ENCODE measurements around the gene RNASE13. TPM values are rescaled to one million over a fixed set of nuclear protein-coding genes. Genes with fewer than 3 reads are reported as not detected.
A peak's percentile ranks its signal among the peaks of the same experiment; 100 is the strongest.

RNASE13 gene
- total RNA-seq, 1 experiment from 2014 or later: not detected

DNA sequence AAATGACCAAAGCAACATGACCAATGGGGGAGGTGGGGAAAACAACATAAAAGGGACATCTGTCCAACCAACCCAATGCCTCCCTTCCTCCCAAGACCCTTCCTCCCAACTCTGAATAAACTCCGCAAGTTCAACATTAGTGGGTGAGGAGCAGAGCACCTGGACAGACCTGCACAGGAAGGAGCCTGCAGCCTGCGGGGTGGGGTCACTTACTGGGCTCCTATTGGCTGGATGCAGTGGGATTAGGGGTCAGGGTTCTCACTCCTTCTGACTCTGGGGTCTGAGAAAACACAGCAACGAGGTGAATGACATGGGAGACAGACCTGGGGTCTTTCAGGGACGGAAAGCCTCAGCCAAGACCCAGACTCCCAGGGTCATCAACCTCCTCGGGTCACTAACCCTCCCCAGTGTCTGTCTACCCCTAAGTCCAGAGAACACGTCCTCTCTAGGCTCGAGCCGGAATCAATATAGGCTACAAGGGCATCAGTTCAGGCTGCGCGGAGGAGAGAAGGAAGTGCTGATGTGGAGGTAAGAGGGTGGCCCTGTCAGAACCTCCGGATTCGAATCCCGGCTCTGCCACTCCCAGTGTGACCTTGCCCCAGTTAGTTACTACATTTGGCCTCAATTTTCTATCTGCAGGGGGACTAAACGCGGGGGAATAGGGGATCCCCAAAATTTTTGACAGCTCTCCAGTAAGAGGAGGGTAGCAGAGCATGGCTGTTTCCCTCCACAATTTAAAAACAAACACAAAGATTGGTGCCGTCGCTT is 10.6 kb downstream of the RNASE13 start:
- in situ Hi-C loops (cut with HindIII; ENCODE audit: low pct_unique_long_range_greater_than_20kb, low sequenced_read_pairs) (no loop called here), intact Hi-C loops (cut with micrococcal nuclease; ENCODE audit: unreplicated experiment) (no loop called here)
- POLR2A ChIA-PET: no interaction called here
- Histone ChIP-seq H3K27me3 (ENCODE audit: control insufficient read depth, insufficient read depth, low read length) (peaks cover 2% of the 10 kb centered on the region; the same call in 1 of the 2 replicates), H3K4me3 (ENCODE audit: low read depth in 2 of 2, low read length in 2 of 2) (no peak overlapping the region; a peak in 1 of 4 replicates), H3K36me3 (ENCODE audit: control insufficient read depth, insufficient read depth, low read length) (no peaks in the 10 kb centered on the region), H3K4me1 (ENCODE audit: control insufficient read depth, insufficient read depth, low read length) (no peaks in the 10 kb centered on the region; the same call in 1 of the 2 replicates), H3K27ac (ENCODE audit: low read length) (no peak overlapping the region), H3K9me3 (ENCODE audit: control insufficient read depth, insufficient read depth, low read depth, low read length) (no peaks in the 10 kb centered on the region)
- peak; percentile 53; the same call in 1 of the 2 replicates for ATAC-seq
- TF ChIP-seq TCF7L2 (IDR thresholded peaks at IDR 0.05; ENCODE audit: low read depth, low read length) (no peak), CTCF (IDR thresholded peaks at IDR 0.05) (no peak), POLR2AphosphoS5 (IDR thresholded peaks at IDR 0.05; ENCODE audit: low read depth, low read length) (no peak), SIN3A (IDR thresholded peaks at IDR 0.05; ENCODE audit: borderline replicate concordance, insufficient read depth, low read depth, low read length) (no peak), REST (IDR thresholded peaks at IDR 0.05; ENCODE audit: insufficient read depth in 1 of 2, low read depth in 2 of 2, low read length in 1 of 2) (no peak)
- no TSS peak for BruUV-seq (replicated peaks)
- CTCF ChIA-PET: no interaction called here
- DNase-seq (ENCODE audit: low read depth, low spot score): no peak

DNA sequence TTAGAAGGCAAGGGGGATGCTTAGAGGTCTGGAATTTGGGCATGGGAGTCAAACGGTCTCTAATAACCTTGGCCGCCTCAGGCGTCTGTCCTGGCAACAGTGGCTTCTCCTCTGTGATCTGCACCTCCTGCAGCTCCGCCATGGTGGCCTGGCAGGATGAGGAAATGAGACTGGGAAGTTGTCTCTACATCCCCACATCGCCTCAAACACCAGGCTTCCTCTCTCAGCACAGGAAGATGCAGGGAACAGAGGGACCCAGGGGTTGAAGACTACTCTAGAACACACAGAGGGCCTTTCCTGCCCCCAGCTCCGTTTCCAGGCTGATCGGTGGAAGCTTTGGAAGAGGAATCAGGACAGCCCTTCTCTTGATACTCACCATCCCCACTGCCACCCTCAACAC is 11.4 kb downstream of the RNASE13 start:
- CTCF ChIA-PET: interaction anchor here (0.6 kb wide), 1 partner anchor 54 kb away, joined by 4 read pairs; no protein-coding TSS in a partner anchor
- H3K9me3 ChIP-seq (ENCODE audit: control insufficient read depth, insufficient read depth, low read depth, low read length): no peaks in the 10 kb centered on the region
- no peak overlapping the region for H3K4me3 ChIP-seq (ENCODE audit: low read depth in 2 of 2, low read length in 2 of 2)
- DNase-seq (ENCODE audit: low read depth, low spot score): no peak
- POLR2A ChIA-PET: no interaction called here
- intact Hi-C loops (cut with micrococcal nuclease; ENCODE audit: unreplicated experiment): no loop called here
- ATAC-seq: no peak
- H3K27ac ChIP-seq (ENCODE audit: low read length): no peak overlapping the region
- TF ChIP-seq POLR2AphosphoS5 (IDR thresholded peaks at IDR 0.05; ENCODE audit: low read depth, low read length) (no peak), TCF7L2 (IDR thresholded peaks at IDR 0.05; ENCODE audit: low read depth, low read length) (no peak), CTCF (IDR thresholded peaks at IDR 0.05) (no peak), REST (IDR thresholded peaks at IDR 0.05; ENCODE audit: insufficient read depth in 1 of 2, low read depth in 2 of 2, low read length in 1 of 2) (no peak), SIN3A (IDR thresholded peaks at IDR 0.05; ENCODE audit: borderline replicate concordance, insufficient read depth, low read depth, low read length) (no peak)
- peaks cover 2% of the 10 kb centered on the region; the same call in 1 of the 2 replicates for H3K27me3 ChIP-seq (ENCODE audit: control insufficient read depth, insufficient read depth, low read length)
- H3K36me3 ChIP-seq (ENCODE audit: control insufficient read depth, insufficient read depth, low read length): no peaks in the 10 kb centered on the region
- H3K4me1 ChIP-seq (ENCODE audit: control insufficient read depth, insufficient read depth, low read length): no peaks in the 10 kb centered on the region; the same call in 1 of the 2 replicates
- in situ Hi-C loops (cut with HindIII; ENCODE audit: low pct_unique_long_range_greater_than_20kb, low sequenced_read_pairs): no loop called here
- no TSS peak for BruUV-seq (replicated peaks)

Measured in Panc1 (cell line).